ENCODE measurements around the gene KRTCAP3.

- TF ChIP-seq CTCF (conservative IDR thresholded peaks at IDR 0.05) (peak; percentile 76), ZFX (IDR thresholded peaks at IDR 0.05) (no peak)
Observed at GRCh38 chr2:27407798-27408491, 34.2 kb upstream of the KRTCAP3 start.
